ENCODE results near the gene HDX.

- no peak for TF ChIP-seq CBX3 (IDR thresholded peaks at IDR 0.05; ENCODE audit: borderline replicate concordance in 1 of 2, low read length in 2 of 2)
- no peak for TF ChIP-seq HIVEP1 (CRISPR knock-in tag; IDR thresholded peaks at IDR 0.05)
- TF ChIP-seq, protein P1, sequence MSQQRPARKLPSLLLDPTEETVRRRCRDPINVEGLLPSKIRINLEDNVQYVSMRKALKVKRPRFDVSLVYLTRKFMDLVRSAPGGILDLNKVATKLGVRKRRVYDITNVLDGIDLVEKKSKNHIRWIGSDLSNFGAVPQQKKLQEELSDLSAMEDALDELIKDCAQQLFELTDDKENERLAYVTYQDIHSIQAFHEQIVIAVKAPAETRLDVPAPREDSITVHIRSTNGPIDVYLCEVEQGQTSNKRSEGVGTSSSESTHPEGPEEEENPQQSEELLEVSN (IDR thresholded peaks at IDR 0.05; ENCODE audit: borderline replicate concordance in 1 of 2, extremely low read depth in 1 of 2, insufficient read depth in 1 of 2, insufficient read length in 1 of 2, low read depth in 1 of 2, low read length in 1 of 2, poor library complexity in 1 of 2, severe bottlenecking in 1 of 2): no peak
- no peak for TF ChIP-seq ZNF274 (IDR thresholded peaks at IDR 0.05; ENCODE audit: borderline replicate concordance, low read depth, low read length)
- no peak for TF ChIP-seq MTA3 (IDR thresholded peaks at IDR 0.05; ENCODE audit: borderline replicate concordance)
- TF ChIP-seq CTCF (IDR thresholded peaks at IDR 0.05 in 2 of 3, conservative IDR thresholded peaks at IDR 0.05 in 1 of 3; ENCODE audit: insufficient read depth in 2 of 3, low read depth in 1 of 3, low read length in 3 of 3): no peak
- no peak for TF ChIP-seq SIN3A (IDR thresholded peaks at IDR 0.05; ENCODE audit: borderline replicate concordance in 2 of 2, control insufficient read depth in 1 of 2, low read depth in 2 of 2, low read length in 2 of 2)
- no peak for TF ChIP-seq MCM7 (IDR thresholded peaks at IDR 0.05)
- TF ChIP-seq, protein P2, sequence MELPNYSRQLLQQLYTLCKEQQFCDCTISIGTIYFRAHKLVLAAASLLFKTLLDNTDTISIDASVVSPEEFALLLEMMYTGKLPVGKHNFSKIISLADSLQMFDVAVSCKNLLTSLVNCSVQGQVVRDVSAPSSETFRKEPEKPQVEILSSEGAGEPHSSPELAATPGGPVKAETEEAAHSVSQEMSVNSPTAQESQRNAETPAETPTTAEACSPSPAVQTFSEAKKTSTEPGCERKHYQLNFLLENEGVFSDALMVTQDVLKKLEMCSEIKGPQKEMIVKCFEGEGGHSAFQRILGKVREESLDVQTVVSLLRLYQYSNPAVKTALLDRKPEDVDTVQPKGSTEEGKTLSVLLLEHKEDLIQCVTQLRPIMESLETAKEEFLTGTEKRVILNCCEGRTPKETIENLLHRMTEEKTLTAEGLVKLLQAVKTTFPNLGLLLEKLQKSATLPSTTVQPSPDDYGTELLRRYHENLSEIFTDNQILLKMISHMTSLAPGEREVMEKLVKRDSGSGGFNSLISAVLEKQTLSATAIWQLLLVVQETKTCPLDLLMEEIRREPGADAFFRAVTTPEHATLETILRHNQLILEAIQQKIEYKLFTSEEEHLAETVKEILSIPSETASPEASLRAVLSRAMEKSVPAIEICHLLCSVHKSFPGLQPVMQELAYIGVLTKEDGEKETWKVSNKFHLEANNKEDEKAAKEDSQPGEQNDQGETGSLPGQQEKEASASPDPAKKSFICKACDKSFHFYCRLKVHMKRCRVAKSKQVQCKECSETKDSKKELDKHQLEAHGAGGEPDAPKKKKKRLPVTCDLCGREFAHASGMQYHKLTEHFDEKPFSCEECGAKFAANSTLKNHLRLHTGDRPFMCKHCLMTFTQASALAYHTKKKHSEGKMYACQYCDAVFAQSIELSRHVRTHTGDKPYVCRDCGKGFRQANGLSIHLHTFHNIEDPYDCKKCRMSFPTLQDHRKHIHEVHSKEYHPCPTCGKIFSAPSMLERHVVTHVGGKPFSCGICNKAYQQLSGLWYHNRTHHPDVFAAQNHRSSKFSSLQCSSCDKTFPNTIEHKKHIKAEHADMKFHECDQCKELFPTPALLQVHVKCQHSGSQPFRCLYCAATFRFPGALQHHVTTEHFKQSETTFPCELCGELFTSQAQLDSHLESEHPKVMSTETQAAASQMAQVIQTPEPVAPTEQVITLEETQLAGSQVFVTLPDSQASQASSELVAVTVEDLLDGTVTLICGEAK (IDR thresholded peaks at IDR 0.05): no peak
- TF ChIP-seq, protein P2 (CRISPR knock-in tag; IDR thresholded peaks at IDR 0.05): no peak
- TF ChIP-seq ZNF3 (CRISPR knock-in tag; IDR thresholded peaks at IDR 0.05): no peak
- TF ChIP-seq NR4A1 (CRISPR knock-in tag; IDR thresholded peaks at IDR 0.05): no peak
- TF ChIP-seq NR4A1 (tag; IDR thresholded peaks at IDR 0.05): no peak
Measured at GRCh38 chrX:84320614-84321013, 181.6 kb downstream of the HDX start.

Data from K562 (cell line).